Stimulated activated CD8-positive, alpha-beta memory T cell treated with anti-CD3 and anti-CD28 coated beads, Interleukin-4, amount 100 ng/mL, for 1 hour (primary cell): Measurements from ENCODE around the gene TOGARAM1.
"Not testable (repeated sequence)": the region's sequence is repeated elsewhere in the genome, so short reads cannot be mapped to it uniquely, and the experiment has no call there.

ENCODE experiments used
- DNase-seq, 2 donors: peaks; one replicate each; pipeline ENCODE4 v3.0.0-alpha.2; 2020; ENCODE audit warnings: low read depth in 2 of 2, low spot score in 1 of 2

The TOGARAM1 gene

DNA sequence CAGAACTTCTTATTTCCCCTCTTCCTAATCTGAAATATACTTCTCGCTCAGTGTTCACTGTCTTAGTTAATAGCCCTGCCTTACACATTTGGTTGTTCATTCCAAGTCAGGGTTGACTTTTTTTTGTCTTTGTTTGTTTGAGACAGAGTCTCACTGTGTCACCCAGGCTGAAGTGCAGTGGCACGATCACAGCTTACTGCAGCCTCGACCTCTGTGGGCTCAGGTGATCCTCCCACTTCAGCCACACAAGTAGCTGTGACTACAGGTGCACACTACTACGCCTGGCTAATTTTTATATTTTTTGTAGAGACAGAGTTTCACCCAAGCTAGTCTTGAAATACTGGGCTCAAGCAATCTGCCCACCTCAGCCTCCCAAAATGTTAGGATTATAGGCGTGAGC is 79.7 kb downstream of the TOGARAM1 start:
- no peak for DNase-seq

DNA sequence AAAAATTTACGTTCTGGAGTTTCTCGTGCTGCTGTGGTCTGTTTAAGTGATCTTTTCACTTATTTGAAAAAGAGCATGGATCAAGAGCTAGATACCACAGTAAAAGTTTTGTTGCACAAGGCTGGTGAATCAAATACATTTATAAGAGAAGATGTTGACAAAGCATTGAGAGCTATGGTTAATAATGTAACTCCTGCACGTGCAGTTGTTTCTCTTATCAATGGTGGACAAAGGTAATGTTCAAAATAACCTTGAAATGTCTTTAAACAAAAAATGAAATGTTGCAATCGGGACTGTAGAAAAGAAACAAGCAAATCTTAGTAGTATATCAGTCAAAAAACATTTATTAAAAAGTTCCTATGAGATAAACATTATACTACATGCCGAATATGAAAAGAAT is 82.6 kb downstream of the TOGARAM1 start:
- no peak for DNase-seq

DNA sequence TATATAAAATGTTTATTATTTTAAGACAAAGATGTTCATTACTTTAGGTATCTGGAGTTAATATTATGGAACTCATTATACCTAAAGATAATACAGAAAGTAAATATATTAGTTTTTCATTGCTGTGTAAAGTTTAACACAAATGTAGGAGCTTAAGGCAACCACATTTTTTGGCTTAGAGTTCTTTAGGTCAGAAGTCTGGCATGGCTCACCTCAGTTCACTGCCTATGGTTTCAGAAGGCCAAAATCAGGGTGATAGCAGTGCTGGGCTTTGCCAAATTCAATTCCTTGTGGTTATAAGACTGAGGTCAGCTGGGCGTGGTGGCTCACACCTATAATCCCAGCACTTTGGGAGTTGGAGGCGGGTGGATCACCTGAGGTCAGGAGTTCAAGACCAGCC is 86.4 kb downstream of the TOGARAM1 start:
- no peak for DNase-seq

DNA sequence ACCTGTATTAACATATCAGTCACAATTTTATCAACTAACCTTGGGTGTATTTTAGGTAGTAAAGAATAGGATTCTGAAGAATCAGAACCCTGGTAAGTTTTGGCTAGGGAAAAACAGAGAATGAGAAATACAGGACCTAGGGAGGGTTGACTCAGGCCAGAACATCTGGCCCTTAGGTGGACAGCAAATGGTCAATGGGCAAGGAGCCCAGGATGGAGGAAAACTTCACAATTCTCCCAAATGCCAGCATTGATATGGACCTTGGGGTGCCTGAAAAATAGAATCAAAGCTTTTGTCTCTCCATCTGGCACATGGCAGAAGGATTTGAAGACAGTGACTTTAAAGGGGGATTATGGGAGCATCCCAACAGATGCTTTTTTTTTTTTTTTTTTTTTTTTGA is 89.2 kb downstream of the TOGARAM1 start:
- DNase-seq: no peak

GRCh38 chr14:45051896-45052295 is 89.9 kb downstream of the TOGARAM1 start:
- DNase-seq: no peak

GRCh38 chr14:45057349-45057748 is 95.4 kb downstream of the TOGARAM1 start:
- no peak for DNase-seq

- no peak for DNase-seq
Measured at GRCh38 chr14:45057881-45058364, 95.9 kb downstream of the TOGARAM1 start.

DNA sequence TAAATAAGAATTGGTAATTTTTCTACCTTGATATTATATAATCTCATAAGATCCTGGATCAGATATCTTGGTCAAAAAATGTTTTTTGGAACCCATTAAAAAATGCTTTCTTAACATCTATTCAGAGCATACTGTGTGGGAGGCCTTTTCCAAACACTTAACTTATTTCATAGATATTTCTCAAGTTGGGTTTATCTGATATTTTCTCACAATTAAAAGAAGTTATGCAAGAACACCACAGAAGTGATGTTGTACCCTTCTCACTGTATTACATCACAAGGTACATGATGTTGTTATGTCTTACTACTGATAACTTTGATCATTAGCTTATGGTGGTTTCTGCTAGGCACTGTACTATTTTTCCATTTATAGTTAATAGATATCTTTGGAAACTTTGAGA is 98.6 kb downstream of the TOGARAM1 start:
- DNase-seq: no peak

GRCh38 chr14:45065540-45065939 is 103.5 kb downstream of the TOGARAM1 start:
- no peak for DNase-seq

DNA sequence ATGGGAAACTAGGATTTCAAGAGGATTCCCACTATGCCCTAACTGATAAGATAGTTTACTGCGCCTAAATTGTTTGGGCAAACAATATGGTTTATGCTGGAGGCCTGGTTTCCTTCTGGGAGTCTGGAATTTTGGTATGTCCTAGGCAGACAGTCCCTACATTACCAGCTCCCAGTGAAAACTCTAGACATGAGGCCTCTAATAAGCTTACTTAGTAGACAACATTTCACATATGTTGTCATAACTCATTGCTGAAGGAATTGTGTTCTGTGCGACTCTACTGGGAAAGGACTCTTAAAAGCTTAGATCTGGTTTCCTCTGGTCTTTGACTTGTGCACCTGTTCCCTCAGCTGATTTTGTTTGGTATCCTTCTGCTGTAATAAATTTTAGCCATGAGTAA is 104.0 kb downstream of the TOGARAM1 start:
- no peak for DNase-seq

GRCh38 chr14:45066667-45067066 is 104.7 kb downstream of the TOGARAM1 start:
- no peak for DNase-seq

DNA sequence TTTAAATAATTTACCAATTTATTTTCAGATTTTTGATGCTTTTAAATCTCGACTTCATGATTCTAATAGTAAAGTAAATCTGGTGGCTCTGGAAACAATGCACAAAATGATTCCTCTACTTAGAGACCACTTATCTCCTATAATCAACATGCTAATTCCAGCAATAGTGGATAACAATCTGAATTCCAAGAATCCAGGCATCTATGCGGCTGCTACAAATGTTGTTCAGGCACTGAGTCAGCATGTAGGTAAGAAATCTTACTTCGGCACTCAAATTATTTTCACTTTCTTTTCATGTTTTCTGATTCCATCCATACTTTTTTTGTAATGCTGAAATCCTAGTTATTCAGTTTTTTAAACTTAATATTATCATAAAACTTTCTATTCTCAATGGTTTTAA is 106.4 kb downstream of the TOGARAM1 start:
- DNase-seq: no peak

GRCh38 chr14:45070215-45070614 is 108.2 kb downstream of the TOGARAM1 start:
- DNase-seq: no peak

DNA sequence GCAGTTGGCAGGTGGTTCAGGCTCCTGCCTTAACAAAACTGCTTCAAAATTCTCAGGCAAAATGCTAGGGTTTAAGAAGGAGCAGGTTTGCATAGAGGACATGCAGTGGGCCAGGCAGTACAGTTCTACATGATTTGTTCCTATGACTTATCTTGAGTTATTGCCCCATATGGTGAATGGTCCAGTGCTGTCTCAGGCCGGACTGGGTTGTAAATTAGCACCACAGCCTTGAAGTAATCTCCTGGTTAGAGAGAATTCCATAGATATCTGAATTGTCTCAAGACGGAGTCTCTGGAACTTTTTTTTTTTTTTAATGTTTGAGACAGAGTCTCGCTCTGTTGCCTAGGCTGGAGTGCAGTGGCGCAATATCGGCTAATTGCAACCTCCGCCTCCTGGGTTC is 110.1 kb downstream of the TOGARAM1 start:
- DNase-seq: no peak

- DNase-seq: no peak
Measured at GRCh38 chr14:45073231-45073879, 111.4 kb downstream of the TOGARAM1 start.

- no peak for DNase-seq
Measured at GRCh38 chr14:45078323-45078722, 116.3 kb downstream of the TOGARAM1 start.

DNA sequence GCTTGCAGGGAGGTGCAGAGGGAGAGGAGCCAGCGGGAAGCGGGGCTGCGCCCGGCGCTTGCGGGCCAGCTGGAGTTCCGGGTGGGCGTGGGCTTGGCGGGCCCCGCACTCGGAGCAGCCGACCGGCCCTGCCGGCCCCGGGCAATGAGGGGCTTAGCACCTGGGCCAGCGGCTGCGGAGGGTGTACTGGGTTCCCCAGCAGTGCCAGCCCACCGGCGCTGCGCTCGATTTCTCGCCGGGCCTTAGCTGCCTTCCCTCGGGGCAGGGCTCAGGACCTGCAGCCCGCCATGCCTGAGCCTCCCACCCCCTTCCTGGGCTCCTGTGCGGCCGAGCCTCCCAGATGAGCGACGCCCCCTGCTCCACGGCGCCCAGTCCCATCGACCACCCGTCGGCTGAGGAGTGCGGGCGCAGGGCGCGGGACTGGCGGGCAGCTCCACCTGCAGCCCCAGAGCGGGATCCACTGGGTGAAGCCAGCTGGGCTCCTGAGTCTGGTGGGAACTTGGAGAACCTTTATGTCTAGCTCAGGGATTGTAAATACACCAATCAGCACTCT is 118.5 kb downstream of the TOGARAM1 start:
- not testable (repeated sequence) for DNase-seq

DNA sequence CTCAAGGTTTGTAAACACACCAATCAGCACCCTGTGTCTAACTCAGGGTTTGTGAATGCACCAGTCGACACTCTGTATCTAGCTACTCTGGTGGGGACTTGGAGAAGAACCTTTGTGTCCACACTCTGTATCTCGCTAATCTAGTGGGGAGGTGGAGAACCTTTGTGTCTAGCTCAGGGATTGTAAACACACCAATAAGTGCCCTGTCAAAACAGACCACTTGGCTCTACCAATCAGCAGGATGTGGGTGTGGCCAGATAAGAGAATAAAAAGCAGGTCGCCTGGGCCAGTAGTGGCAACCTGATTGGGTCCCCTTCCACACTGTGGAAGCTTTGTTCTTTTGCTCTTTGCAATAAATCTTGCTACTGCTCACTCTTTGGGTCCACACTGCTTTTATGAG is 119.1 kb downstream of the TOGARAM1 start:
- DNase-seq: not testable (repeated sequence)

DNA sequence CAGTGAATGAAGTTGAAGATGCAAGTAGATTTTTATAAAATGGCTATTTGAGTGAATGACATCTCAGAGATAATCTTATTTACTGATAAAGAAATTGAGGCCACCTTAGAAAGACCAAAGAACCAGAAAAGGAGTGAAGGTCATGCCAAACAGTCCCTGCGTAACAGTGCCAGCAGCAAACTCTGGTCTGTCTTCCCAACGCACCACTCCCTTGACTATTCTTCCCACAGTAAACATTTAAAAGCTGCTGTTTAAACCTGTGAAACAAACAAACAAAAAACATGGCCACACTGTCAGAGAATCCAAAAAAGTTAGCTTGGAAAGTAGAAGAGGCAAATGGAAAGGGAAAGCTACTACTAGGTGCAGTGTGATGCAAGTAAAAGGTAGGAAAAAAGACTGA is 120.4 kb downstream of the TOGARAM1 start:
- DNase-seq: no peak

GRCh38 chr14:45083617-45083975 is 121.6 kb downstream of the TOGARAM1 start:
- no peak for DNase-seq

GRCh38 chr14:45083976-45084722 is 122.2 kb downstream of the TOGARAM1 start, which contains the start of gene PRPF39:
Gene PRPF39, plus strand, starts transcription at chr14:45084116. Its CDS starts 11,124 bp downstream, at chr14:45095240.
- peak; percentile 88 to 93 for DNase-seq

GRCh38 chr14:45084946-45085346 is 123.0 kb downstream of the TOGARAM1 start:
- DNase-seq: no peak
